ENCODE data around the gene STX8. TPM values are rescaled to one million over a fixed set of nuclear protein-coding genes. Genes with fewer than 3 reads are reported as not detected.
A peak's percentile ranks its signal among the peaks of the same experiment; 100 is the strongest.

Gene STX8
- total RNA-seq, 1 experiment from 2014 or later: 103 TPM

DNA sequence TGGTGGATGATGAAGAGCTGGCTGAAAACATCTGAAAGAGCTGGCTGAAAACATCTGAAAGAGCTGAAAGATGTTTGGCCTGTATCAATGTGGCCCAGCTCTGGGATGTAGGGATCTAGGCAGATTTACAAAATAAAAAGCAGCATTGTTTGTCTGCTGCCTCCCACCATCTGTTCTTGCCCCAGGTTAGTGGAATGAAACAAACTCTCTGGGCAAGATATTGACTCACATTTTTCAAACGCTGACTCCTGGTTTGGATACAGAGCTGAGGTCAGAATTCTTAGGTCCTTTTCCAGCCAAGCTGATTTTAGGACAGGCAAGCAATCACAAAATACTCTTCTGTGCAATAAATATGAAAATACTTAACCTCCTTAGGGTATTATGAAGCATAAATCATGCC, 139.0 kb downstream of the STX8 start:
- Histone ChIP-seq H3K4me3 (no peak overlapping the region), H3K9me3 (no peaks in the 10 kb centered on the region), H3K27me3 (no peaks in the 10 kb centered on the region), H3K36me3 (no peaks in the 10 kb centered on the region)
- DNase-seq: no peak

DNA sequence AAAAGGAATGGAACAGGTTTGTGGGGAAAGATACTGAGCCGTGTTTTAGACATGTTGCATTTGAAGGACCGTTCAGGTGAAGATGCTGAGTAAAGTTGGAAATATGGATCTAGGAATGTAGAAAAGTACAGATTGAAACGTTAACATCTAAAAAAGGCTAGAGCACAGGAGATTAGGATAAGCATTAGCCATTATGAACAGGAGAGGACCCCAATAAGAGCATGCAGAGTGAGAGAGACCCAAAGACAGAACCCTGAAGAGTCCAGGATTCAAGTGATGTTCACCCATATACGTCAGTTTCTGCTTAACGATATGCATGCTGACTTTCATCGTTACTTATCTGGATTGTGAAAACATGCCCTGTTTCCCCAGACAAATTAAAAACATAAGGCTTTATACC, 140.5 kb downstream of the STX8 start:
- Histone ChIP-seq H3K4me3 (no peak overlapping the region), H3K9me3 (no peaks in the 10 kb centered on the region), H3K27me3 (no peaks in the 10 kb centered on the region), H3K36me3 (no peaks in the 10 kb centered on the region)
- no peak for DNase-seq

DNA sequence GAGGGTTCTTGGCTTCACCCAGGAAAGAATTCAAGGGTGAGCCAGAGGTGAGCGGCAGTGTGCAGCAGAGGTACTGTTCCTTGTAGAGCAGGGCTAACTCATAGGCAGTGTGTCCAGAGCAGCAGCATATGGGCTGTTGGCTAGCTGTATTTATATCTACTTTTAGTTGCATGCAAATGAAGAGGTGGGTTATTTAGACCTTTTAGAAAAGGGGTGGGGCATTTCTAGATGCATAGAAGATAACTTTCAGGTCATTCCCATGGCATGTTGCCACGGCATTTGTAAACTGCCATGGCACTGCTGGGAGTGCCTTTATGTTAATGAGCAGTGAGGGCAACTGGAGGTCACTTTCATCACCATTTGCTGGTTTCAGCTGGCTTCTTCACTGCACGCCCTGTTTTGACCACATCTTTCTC, 141.0 kb downstream of the STX8 start:
- no peak for DNase-seq
- Histone ChIP-seq H3K36me3 (no peaks in the 10 kb centered on the region), H3K9me3 (no peaks in the 10 kb centered on the region), H3K4me3 (no peak overlapping the region), H3K27me3 (no peaks in the 10 kb centered on the region)

DNA sequence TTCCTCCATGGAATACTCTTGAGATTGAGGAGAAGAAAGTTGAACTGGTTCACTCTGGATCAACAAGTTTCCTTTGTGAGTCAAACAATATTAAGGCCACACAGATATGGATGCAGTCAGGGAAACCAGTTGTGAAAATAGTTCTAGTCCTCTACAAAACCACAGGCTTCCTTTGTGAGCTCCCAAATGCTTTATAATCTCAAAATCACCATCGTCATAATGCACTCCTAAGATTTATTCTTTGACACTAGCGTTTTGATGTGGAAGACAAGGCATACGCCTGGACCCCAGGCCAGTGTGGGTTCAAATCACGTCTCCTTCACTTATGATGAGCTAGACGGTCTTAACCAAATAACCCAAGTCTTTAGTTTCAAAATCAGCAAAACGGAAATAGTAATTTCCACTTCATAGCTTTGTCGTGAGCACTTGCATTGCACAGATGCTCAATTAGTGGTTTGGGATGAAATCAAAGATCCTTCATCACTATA, 142.6 kb downstream of the STX8 start:
- Histone ChIP-seq H3K4me3 (no peak overlapping the region), H3K36me3 (no peaks in the 10 kb centered on the region), H3K9me3 (no peaks in the 10 kb centered on the region), H3K27me3 (no peaks in the 10 kb centered on the region)
- no peak for DNase-seq

DNA sequence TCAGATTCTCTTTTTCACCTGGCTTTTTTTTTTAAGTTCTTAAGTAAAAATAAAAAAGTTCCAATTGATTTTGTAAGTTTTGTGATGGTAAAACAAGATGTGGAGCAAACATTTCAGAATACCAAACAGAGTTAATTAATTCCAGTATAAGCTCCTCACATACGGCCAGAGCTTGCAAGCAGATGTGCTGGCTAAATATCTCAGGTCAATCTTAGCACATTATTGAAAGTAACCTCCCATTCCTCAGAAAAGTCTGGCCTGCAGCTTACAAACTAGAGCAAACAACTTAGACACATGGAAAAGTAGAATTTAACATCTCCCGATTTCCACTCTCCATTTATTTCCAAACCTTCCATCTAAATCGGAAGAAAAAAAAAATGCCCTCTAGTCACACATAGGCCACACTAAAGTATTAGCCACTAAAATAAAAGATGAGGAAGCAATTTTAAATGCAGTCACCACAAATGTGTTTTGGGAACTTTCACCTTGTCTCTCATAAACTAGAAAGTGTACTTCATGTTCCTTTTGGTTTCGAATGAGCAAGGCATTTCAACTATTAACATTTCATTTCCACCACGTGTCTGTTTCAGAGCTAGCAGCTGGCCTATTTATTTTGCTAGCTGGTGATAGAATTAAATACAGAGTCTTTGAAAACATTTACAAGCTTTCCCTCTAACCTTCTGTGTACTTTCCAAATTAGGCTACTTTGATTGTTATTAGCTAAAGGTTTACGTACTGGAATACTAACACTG, 143.3 kb downstream of the STX8 start:
- no peaks in the 10 kb centered on the region for H3K36me3 ChIP-seq
- no peak overlapping the region for H3K4me3 ChIP-seq
- H3K9me3 ChIP-seq: no peaks in the 10 kb centered on the region
- DNase-seq: no peak
- H3K27me3 ChIP-seq: no peaks in the 10 kb centered on the region

DNA sequence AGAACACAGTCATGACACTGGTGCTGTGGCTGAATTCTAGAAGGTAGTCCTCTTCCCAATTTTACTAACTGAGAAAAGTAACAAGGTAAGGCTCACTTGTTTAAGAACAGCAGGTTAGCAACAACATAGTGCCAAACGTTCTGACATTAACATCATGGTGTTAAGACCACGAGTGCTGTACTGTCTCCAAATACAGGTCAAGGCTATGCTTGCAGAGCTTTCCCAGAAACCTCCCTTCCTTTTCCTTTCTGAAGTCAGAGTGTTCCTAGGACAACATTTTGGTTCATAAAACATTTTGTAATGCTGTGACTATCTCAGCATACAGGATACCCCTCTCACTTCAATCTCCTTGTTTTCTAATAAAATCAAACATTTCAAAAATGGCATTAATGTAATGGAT, 144.0 kb downstream of the STX8 start:
- no peaks in the 10 kb centered on the region for H3K36me3 ChIP-seq
- no peaks in the 10 kb centered on the region for H3K27me3 ChIP-seq
- no peak for DNase-seq
- no peaks in the 10 kb centered on the region for H3K9me3 ChIP-seq
- H3K4me3 ChIP-seq: no peak overlapping the region

DNA sequence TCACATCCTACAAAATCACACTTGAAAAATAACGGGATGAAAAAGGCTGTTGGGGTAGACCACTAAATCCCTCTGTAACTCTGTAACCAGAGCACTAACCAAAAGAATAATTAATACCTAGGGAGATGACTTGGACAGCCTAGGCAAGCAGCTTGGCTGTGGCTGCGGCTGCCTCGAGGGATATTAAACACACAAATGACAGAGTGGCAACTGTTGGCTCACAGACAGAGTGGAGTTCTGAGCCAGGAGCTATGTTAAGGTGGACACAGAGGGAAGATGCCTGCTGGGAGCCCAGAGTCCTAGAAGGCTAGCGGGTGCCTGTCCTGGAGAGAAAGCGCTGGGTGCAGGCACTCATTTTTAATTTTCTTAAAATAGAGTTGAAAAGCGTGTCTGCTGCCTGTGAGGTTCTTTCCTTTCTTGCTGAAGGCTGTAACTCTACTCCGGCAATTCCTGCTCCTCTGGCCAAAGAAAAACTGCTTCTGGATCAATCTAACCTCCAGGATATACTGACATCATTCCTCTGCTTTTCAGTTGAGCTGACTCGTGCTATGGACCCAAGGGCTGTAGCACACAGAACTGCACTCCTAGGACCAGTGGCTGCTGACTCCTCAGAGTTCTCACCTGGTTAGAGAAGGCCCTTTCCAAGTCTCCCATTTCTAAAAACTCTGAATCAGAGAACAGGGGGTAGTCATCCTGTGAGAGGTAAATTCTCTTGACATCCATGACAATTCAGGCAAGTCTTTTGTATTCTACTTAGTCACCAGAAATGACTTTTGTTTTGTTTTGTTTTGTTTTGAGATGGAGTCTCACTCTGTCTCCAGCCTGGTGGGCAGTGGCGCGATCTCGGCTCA, 147.9 kb downstream of the STX8 start:
- peak; percentile 6 for DNase-seq
- Histone ChIP-seq H3K9me3 (no peaks in the 10 kb centered on the region), H3K4me3 (no peak overlapping the region), H3K36me3 (no peaks in the 10 kb centered on the region), H3K27me3 (no peaks in the 10 kb centered on the region)

DNA sequence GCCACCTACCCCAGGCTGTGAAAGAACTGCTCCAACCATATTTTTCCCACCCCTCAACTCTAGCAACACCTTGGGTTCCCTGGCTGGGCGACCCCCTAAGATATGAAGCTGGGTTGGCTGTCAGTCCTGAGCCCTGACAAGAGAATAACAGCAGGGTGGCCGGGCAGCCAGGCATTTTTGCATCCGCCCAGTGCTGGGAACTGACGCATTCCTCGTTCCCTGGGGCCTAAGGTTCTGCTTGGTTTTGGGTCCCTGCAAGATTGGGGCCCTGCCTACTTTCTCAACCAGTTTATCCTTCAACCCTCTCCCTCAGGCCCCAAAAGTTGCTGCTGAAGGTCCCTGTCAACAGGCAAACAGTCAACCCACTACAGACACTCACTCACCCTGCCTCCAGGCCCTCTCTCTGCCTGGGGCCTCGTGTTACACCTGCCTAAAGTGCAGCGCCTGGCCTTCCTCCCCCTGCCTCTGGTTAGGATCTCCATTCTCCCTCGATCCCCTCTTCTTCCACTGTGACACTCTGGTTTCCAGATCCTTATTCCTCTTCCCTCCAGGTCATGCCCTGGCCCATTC, 151.5 kb downstream of the STX8 start:
- no peak for DNase-seq
- Histone ChIP-seq H3K4me3 (no peak overlapping the region), H3K27me3 (no peaks in the 10 kb centered on the region), H3K9me3 (no peaks in the 10 kb centered on the region), H3K36me3 (no peaks in the 10 kb centered on the region)

DNA sequence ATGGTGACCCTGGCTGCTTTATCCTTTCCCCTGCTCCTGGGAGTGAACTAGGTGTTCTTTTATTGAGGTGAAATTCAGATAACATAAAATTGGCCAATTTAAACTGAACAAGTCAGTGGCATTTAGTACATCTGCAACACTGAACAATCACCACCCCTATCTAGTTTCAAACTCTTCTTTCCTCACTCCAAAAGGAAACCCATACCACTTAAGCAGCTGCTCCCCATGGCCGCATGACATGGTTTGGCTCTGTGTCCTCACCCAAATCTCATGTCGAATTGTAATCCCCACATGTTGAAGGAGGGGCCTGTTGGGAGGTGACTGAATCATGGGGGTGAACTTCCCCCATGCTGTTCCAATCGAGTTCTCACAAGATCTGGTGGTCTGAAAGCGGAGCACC, 154.1 kb downstream of the STX8 start:
- DNase-seq: no peak
- peaks cover 13% of the 10 kb centered on the region for H3K9me3 ChIP-seq
- H3K36me3 ChIP-seq: no peaks in the 10 kb centered on the region
- no peaks in the 10 kb centered on the region for H3K27me3 ChIP-seq
- H3K4me3 ChIP-seq: no peak overlapping the region

DNA sequence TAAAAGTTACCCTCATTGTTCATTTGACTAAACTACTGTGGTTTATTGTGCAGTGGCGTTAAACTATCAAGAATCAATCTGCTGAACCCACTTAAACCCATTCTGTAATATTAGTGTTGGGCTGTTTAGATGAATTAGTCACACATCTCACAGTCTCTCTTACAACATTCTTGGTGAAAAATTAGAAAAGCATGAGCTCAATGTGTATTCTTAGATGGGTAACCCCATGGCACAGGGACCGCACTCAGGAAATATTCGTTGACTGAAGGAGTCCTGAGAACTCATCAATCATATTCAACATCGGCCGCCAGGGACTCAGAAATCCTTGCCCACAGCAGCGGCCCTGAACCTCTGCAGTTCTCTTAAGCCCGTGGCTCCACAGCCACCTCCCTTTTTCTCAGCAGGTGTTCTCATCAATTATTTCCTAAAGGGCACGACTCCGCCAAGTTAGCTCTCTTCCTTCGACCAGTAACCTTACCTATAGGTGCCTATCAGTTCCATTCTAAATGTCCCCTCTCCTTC, 155.6 kb downstream of the STX8 start:
- peaks cover 15% of the 10 kb centered on the region for H3K9me3 ChIP-seq
- no peaks in the 10 kb centered on the region for H3K36me3 ChIP-seq
- H3K27me3 ChIP-seq: no peaks in the 10 kb centered on the region
- H3K4me3 ChIP-seq: no peak overlapping the region
- no peak for DNase-seq

DNA sequence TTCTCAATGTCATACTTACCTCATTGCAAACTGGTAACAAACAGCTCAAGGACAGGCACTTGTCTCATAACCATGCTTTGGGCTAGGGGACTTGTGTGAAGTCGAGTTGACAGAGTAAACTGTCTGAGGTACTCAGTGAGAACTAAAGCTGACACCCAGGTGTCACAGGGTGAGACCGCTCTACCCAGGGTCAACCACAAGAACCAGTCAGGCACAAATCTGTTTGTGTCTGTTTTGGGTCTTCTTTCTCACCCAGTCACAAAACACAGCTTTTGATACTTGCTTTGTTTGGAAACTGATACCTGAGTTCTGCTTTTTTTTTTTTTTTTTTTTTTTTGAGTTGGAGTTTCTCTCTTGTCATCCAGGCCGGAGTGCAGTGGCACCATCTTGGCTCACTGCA, 161.1 kb downstream of the STX8 start:
- Histone ChIP-seq H3K4me3 (no peak overlapping the region), H3K9me3 (peaks cover 15% of the 10 kb centered on the region), H3K36me3 (no peaks in the 10 kb centered on the region), H3K27me3 (no peaks in the 10 kb centered on the region)
- DNase-seq: no peak

DNA sequence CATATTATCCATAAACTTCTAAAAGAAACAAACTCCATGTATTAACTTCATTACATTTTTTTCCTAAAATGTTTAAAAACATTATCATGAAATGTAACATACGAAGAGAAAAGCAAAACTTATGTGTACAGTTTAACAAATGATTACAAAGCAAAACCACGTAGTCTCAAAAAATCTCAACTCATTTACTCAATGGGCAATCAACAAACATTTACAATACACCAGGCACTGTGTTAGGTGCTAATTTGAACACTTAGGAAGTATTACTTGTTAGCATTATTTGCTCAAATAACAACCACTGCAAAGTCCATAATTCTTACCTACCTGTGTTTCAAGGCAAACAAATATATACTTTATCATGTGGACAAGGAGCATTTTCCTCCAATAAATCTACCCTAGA, 164.9 kb downstream of the STX8 start:
- H3K36me3 ChIP-seq: no peaks in the 10 kb centered on the region
- no peak for DNase-seq
- H3K9me3 ChIP-seq: no peaks in the 10 kb centered on the region
- H3K27me3 ChIP-seq: no peaks in the 10 kb centered on the region
- no peak overlapping the region for H3K4me3 ChIP-seq

DNA sequence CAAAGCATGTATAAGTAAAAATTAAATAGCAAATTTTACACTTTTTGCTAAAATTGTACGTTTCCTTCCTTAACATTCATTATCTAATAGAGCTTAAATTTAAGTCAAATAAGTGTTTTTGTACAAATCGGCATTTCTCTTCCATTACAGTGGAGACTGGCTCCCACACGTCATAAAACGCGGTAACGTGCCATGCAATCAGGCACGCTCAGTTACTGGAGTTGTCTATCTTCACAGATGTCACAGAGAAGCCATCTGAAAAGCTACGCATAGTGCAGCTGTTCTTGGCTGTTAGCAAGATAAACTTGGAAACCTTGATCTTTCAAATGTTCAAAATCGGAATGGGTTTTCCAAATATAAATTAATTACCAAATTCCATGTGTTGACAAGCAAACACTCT, 165.3 kb downstream of the STX8 start:
- Histone ChIP-seq H3K27me3 (no peaks in the 10 kb centered on the region), H3K9me3 (no peaks in the 10 kb centered on the region), H3K36me3 (no peaks in the 10 kb centered on the region), H3K4me3 (no peak overlapping the region)
- no peak for DNase-seq

DNA sequence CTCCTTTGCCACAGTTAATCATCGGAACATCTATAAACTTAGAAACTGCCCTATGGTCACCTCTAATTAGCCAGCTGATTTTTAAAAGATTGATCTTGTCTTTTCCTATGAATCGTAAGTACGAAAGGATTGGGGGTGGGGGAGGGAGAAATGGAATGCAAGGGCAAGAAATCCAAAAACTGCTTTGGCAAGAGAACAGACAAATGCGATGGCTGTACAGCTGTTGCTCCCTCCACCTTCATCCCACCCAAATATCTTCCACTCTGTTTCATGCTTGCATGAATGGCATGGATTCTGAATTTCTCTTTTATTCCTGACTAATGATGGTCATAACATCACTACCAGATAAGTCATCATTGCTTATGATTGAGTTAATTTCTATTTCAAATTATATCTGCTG, 165.7 kb downstream of the STX8 start:
- no peaks in the 10 kb centered on the region for H3K9me3 ChIP-seq
- DNase-seq: no peak
- no peaks in the 10 kb centered on the region for H3K36me3 ChIP-seq
- H3K27me3 ChIP-seq: no peaks in the 10 kb centered on the region
- H3K4me3 ChIP-seq: no peak overlapping the region

DNA sequence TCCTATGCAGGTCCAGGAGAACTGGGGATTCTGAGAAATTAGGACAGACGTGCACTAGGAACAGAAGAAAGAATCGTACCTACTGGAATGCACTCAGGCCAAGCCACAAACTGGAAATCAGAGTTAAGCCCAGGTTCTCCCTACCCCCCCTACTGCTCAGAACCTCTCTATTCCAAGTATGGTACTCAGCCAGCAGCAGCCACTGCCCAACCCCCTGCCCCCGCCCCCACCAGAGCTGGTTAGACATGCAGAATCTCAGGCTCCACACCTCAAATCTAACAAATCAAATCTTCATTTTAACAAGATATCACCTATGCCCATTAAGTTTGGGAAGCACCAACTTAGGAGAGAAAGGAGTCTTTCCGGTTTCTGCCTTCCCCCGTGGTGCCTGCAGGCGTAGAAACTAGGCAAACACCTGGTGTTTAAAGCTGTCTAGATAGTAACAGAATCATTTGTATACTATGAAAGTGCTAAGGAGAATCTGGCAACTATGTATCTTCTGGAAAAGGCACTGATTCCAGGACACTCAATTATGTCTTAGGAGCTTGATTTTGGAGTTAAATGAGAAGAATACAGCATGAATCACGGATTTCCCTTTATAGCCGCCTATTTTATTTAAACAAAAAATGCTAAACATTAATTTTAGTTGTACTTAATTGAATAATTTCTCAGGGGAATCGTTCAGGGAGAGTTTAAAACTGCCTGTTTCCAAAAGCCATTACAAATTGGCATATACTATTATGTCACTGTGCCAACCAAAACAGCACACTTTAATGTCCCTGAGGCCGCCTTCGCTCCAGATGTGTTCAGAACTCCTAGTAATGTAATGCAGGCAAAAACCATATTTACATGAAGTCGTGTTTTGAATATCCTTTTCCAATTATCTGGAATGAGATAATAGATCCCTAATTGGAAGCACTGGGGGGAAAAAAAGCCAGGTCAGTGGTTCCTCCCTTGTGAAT, 166.5 kb downstream of the STX8 start:
- H3K4me3 ChIP-seq: no peak overlapping the region

DNA sequence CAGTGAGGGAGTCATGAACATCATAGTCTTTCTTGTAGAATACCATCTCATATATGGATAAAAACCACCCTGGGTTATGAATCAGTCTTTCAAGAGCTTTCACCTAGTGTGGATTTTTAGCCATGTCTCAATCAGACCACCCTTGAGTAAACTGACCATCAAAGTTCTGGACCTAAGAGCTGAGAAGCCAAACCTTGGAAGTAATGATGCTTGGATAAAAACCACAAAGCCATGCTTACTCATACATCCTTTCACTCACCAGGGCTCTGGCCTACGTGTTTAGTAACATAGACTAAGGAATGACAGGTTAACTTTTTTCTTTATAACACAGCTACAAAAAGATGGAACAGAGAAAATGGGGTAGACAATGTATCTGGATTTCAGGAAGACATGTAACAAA, 167.2 kb downstream of the STX8 start:
- H3K27me3 ChIP-seq: no peaks in the 10 kb centered on the region
- no peaks in the 10 kb centered on the region for H3K9me3 ChIP-seq
- no peak for DNase-seq
- no peaks in the 10 kb centered on the region for H3K36me3 ChIP-seq
- H3K4me3 ChIP-seq: no peak overlapping the region

More for the DNA sequence above, 166.5 kb downstream of the STX8 start:
- Histone ChIP-seq H3K9me3 (no peaks in the 10 kb centered on the region), H3K36me3 (no peaks in the 10 kb centered on the region), H3K27me3 (no peaks in the 10 kb centered on the region)
- no peak for DNase-seq
